CD4-positive, alpha-beta T cell treated with Interleukin-2 at 100 ng/mL for 4 hours (primary cell): Measurements from ENCODE around the gene SPRR1A.

Source experiments
- DNase-seq: peaks from one replicate; pipeline ENCODE4 v3.0.0-alpha.2; 2020; ENCODE audit warnings: low spot score

SPRR1A gene, protein sequence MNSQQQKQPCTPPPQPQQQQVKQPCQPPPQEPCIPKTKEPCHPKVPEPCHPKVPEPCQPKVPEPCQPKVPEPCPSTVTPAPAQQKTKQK

DNA sequence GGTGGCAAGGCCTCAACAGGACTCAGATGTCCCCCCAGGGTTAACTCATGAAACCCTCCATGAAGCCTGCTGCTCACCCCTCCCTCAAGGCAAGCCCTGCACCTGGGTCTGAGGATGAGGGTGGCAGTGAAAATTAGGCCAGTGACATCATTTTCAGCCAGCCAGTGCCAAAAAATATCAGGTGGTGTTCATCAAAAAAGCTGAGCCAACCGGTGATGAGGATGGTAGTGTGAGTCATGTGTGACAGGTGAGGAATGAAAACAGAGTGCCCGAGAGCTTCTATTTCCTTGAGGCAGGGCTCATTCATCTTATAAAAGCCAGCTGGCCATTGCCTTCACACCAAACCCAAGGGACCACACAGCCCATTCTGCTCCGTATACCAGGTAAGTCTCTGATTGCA, at the start of gene SPRR1A:
TSS of gene SPRR1A (plus strand) at position 339 of the 400 bp plus-strand sequence. CDS start 1,150 bp downstream, outside the sequence.
- DNase-seq: no peak

DNA sequence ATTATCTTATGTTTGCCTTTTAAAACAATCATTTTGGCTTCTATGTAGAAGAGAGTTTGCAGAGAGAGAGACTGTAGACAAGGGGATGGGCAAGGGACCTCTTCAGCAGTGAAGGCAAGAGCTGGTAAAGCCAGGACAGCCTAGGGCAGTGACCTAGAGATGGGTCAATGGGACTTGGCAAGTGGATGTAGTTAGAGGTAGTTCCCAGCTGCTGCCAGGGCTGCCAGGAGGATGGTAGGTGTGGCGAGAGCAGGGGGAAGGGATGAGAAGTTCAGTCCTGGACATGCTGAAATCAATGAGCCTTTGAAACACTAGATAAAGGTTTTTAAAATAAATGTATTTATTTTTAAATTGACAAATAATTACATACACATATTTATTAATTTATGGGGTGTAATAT, 43.3 kb upstream of the SPRR1A start:
- no peak for DNase-seq

DNA sequence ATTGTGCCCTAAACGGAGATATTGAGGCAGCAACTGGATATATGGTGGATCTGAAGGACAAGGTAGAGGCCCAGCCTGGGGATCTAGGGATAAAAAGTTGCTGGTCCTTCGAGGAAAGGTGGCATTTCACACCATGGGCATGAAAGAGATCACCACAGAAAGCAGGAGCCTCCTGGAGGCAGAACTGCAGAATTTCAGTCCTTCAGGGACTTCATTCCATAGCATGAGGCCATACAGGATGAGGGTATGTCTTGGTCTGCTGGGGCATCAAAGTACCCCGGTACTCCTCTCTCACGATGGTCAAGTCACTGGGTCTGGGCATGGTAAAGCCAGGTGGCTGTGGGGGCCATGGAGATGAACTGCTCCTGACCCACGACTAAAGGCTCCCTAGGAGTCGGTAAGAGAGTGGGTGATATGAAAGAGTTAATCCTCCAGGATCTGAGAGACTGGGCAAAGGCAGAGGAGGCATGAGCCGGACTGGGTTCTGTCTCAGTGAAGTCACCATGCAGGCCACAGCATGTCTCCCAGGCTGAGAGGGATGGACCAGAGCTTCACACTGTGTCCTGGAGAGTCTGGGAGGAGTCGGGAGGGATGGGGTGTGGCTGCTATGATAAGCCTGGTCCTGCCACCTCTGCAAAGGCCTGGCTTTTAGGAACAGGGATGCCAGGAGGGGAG, 42.7 kb upstream of the SPRR1A start:
- no peak for DNase-seq

DNA sequence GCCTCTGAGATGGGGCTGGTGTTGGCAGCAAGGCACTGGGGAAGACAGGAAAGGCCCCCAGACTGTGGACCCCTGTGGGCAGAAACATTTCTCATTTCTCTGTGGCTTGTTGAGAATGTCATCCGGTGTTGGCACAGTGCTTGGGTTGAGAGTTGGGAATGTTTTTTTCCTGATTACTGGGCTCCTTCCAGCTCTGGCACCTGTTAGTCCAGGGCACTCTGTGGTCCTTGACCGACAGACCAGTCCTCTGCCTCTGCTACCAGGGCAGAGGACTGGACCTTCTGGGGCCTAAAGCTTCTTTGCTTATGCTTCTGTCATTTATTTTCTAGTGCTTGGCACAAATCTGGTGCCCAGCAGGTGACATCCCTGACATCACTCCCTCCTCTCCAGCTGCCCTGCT, 41.7 kb upstream of the SPRR1A start:
- no peak for DNase-seq

DNA sequence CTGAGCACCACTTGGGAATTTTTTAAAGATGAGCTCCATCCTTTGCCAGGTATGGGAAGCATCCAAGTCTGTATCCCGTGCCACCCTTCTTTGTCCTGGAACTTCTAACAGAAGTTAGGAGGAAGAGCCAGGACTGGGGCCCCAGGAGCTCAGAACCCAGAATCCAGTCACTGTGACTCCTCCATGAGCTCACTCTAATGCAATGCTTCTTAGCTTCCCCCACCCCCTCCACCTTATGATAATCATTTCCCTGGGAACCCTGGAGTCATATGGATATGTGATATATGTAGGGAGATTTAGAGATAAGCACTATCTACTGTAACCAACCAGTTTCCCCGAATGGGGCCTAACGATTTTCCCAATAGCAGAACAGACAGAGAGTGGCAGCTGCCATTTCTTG, 37.6 kb upstream of the SPRR1A start:
- DNase-seq: no peak

DNA sequence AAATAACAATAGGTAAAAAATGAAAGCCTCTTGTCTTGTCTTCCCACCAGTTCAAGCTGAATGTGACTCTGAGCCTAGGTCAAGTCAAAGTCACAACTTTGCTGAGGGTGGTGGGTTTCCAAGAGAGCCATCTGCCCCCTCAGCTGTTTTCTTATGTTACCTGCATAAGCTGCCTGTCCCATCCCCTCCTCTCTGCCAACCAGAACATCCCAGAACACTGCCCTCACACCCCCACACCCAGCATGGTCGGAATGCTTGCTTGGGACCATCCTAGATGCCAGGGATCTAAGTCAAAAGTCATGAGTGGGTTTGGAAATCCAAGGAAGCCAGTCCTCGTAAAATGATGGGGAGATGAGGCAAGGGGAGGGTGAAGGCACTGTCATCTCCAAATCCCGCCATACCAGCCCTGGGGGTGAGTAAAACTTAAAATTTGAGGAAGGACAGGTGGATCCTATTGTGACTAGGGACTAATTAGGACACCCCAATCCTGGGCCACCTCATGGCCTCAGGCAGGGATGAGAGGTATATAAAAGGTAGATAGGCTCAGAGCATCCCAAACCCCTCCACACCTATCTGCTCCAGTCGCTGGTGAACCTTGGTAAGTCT, 37.1 kb upstream of the SPRR1A start, which contains the start of gene SPRR5:
TSS of gene SPRR5 (plus strand) at position 556 of the 606 bp plus-strand sequence. CDS start 1,349 bp downstream, outside the sequence.
- DNase-seq: no peak

DNA sequence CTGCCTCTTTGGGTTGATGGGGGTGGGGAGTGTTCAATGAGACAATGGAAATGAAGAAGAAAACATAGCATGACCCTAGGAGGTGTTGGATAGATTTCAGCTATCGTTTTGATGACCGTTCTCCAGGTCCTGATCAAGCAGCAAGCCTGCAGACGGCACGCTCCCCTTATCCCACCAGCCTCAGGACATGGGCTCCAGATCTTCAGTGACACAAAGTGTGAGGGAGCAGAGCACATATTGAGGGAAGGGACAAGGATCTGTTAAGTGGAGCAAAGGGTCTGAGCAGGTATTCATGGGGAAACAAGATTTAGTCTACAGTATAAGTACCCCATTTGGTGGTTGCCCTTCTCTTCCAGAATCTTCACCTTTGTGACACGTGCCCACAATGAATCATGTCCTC, 32.2 kb upstream of the SPRR1A start:
- DNase-seq: no peak

DNA sequence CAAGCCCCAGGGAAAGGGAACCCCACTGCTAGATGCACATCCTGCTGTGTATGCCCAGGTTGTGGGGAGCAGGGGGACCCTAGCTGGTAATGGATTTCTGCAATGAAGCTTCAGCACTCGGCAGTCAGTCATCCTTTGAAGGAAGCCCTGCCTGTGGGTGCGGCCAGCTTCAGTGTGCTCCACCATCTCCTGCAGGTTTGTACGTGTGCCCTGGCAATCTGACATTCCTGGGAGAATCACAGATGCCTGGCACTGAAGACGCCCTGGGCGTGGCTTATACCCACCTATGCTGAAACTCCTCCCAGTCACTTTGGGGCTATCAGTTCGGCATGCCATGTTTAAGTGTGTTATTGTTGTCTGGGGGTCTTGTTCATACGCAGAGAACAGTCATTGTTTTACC, 30.1 kb upstream of the SPRR1A start:
- DNase-seq: no peak

DNA sequence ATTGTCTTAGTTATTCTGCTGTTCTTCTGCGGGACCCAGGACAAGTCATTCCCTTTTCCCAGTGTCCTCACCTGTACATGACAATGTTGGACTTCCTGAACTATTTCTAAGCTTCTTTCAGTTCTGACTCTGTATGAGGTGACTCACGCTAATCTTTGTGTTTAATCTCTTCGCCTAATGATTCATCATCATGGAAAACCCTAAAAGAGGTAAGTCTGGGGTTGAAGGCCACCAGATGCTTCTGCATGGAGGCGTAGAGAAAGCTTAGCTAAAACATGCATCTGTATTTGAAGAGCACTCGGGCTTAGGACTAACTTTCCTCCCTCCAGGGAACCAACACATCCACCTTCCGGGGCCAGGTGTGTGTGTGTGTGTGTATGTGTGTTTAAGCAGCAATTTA, 29.4 kb upstream of the SPRR1A start:
- no peak for DNase-seq

DNA sequence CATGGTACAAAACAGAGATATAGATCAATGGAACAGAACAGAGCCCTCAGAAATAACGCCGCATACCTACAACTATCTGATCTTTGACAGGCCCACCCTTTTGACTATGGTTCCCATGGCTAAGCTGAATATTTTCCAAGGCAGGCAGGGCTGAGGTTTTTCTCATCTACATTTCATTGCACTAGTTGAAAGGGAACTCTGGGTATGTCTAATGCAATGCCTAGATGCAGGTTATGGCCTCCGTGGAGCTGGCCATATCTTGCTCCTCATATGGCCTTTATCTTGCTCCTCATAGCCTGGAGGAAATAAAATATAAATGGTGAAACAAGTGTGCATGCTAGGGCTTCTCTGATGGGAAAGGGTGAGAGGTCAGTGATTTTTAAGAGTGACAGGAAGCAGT, 26.3 kb upstream of the SPRR1A start:
- DNase-seq: no peak

DNA sequence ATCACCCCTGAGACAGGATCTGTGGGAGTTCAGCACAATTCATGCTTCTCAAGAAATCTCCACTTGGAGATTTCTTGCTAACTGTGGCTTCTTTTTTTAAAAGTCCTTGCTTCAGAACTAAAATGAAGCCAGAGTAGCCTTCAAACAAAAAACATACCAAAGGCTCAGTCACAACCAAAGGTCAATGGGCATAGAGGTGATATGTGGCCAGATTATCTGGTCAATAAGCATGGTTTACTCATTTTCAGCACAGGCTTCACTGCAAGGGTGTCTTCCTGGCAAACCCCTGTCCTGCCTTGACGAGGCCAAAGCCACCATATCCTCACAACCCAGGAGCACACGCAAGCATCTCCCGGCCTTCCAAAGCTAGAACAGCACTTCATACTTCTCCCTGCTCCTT, 24.6 kb upstream of the SPRR1A start:
- no peak for DNase-seq

DNA sequence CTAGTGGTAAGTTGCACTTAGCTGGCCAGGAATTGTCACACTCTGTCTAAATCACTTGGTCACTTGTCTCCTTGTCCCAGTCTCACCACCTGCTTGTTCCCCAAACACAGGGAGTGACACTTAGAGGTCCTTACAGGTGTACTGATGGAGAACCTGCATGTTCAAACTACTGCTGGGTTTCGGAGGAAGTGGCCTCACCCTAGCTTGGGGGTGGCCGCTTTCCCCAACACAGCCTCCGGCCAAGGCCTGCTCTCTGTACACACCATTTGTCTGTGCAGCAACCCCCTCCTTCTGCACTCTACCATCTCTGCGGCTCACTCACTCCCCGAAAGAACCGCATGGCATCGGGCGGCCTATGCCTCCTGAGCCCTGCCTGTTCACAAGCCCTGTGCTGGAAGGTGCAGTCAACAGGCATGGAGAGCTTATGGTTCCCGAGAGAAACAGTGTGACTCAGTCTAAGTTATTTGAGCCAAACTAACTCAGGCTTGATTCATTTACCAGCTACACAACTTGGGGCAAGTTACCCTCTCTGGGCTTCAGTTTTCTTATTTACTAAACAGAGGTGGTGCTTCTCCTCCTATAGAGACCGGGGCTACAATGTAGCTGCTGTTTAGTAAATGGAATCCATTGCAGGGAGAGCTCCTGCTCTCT, 24.0 kb upstream of the SPRR1A start:
- DNase-seq: no peak

DNA sequence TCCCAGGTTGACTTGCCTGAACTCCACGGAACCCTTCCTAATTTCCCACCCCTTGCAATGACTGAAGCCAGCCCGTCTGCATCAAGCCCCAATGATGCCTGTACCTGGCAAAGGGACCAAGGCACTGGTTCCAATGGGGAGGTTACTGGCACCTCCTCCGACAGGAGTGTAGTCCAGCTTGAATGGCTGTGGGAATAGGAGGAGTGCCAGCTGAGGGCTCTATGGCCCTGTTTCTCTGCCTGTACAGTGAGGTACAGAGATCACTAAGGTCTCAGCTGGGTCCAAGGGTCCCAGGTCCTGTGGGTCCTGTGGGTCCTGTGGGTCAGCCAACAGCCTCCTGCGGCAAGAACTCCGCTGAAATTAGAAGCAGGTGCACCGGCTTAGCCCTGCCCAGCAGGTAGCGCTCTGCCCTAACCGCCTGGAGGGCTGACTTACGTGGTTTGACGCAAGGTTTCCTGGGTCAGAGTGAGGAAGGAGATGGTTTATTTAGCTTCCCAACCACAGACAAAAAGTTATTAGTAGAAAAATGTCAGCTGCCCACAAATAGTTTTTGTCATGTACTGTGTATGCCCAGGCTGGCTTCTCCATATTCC, 23.3 kb upstream of the SPRR1A start:
- DNase-seq: no peak

DNA sequence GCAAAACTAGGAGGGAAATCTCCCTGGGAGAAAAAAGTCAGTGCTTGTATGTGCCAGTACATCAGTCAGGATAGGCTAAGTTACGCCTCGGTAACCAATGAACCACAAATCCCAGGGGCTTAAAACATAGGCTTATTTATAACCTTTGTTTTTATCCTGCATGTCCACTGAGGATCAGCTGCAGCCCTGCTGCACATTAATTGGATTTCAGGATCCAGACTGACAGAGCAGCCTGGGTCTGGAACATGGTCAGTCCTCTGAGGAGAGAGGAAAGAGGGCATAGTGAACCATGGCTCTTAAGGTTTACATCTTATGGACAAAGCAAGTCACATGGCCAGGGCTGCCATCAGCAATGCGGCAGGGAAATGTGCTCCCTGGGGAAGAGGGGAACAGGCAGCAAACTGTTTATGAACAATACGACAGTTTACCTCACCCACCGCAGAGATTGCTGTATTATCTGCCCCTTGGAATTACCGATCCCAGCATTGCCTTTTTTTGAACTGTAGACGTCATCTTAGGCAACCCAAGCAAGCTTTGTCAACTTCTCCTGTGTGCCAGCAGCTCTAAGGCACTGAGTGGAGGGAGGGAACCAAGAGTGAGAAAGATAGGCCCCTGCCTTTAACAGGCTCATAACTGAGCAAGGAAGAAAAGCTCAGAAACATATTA, 22.5 kb upstream of the SPRR1A start:
- no peak for DNase-seq

DNA sequence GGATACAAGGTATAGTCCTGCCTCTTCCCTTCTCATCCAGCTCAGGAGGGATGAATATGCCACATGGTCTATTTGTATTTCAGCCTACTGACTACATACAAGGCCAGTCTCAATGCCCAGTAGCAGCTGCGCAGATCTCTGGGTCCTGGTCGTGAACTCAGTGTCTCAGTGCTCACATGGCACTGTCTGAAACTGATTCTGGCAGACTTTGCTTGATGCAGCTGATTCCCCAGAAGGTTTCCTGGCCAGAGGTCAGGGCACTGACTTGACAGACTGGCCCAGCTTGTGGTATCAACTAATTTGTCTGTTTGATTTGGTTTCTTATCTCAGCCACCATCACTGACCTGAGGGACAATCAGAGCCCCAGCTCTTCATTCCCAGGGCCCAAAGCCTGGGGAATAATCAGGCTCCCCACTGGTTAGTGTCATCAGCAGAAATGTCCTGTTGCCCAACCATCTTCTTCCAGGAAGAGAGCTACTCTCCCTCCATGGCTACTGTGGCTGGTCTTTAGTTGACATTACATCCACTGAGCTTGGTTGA, 20.9 kb upstream of the SPRR1A start:
- DNase-seq: no peak

DNA sequence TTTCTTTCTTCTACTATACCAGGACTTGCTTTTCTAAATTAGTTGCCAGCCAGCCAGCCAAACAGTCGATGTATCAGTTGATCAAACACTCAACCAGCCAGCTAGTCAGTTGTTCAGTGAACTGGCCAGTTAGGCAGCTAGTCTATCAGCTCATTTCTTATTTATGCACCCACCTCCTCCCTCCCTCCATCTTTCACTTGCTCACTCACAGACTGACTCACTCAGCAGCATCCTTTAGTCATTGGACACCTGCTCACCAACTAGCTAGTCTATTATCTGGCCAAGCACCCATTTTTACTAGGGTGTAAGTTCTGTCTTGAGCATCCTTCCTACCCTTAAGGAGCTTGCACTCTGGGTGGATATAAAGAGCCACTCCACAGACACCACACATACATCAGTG, 19.3 kb upstream of the SPRR1A start:
- no peak for DNase-seq

DNA sequence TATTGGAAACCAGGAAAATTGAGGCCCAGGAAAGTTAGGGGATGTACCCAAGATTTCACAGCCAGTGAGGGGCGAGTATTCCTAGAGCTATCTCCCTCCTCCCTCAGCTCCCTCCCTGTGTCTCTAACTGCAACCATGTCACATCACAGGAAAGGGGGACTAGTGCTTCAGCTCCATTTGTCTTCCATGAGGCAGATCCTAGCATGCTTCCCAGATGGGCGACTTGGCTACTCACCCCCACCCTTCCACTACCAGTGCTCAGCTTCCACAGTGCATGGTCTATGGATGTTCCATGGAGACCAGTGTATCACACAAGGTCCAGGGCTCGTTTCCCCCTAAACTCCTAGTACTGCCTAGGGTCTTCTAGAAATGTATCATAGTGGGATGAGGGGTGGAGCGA, 18.0 kb upstream of the SPRR1A start:
- DNase-seq: no peak

DNA sequence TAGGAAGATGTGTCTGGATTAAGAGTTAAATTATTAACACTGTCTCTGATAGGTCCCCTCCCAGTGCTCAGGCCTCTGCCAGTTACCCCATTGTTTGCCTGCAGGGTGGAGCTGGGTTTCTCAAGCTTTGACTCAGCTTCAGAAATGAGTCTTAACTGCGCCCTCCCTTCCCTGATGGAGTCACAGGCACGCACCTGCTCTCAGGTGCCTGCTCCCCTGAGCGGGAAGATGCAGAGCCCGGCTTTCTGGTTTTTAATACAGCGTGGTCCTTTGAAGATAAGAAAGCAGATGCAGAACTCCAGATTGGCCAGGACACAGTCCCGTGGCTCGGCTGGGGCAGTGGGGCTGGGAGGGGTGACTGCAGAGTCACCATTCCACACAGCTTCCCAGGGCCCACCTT, 16.7 kb upstream of the SPRR1A start:
- DNase-seq: no peak

DNA sequence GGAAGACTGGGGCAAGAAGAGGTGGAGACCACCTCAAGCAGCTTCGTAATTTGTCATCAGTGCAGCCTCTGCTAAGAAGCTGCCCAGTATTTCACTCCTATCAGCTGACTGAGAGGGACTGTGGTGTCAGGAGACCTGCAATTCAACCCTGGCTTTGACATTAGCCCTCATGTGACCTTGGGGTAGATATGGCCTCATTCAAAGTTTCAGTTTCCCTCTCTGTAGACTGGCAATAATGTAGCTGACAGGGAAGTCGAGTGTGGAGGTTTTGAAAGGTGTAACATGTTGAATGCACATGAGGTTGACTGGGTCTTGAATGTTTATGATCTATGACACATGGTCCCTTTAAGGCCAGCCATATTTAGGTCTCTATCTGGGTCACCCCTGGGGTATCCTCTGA, 15.6 kb upstream of the SPRR1A start:
- no peak for DNase-seq

DNA sequence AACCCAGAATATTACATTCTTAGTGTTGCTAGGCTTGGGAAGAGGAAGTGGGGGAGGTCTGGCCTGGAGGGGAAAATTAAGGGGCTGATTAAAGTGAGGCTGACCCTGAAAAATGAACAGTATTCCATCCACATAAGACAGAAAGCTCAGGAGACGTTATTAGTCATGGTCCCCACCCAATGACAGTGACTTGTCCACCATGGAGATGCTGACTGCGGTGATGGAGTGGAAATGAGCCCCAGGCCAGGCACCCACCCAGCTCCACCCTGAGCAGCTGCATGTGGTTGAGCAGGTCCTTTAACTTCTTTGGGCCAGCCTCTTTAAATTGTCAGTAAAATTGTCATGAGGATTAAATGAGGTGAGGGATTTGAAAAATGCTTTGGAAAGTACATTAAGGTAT, 14.8 kb upstream of the SPRR1A start:
- DNase-seq: no peak

DNA sequence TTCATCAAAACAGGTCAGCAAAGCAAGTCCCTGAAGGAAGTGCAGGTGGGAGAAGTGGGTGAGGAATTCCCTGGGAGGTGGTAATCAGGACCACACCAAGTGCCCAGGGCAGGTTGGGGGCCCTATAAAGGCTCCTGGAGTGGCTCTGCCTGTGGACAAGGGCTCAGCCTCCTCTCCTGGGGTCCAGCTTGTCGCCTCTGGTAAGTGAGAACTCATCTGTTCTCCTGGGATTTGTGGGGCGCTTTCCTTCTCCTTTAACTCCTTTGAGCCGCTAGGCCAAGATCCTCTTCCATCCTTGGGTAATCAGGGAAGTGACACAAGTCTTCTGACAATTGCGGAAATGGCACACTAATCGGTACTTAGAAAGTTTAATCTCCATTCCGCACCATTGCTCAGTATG, 13.4 kb upstream of the SPRR1A start, which contains the start of gene SPRR4:
TSS of gene SPRR4 (plus strand) at position 154 of the 400 bp plus-strand sequence. CDS start 1,243 bp downstream, outside the sequence.
- DNase-seq: no peak
